Loucy (cell line): ENCODE results near the gene SLC6A6.

Experiments used
- H2AFZ ChIP-seq: fragments of 200-600 bp; sonication (generic); 2 replicates; pipeline ENCODE4 v1.6.0; 2016; ENCODE audit warnings: antibody characterized with exemption, mild to moderate bottlenecking, low read length, moderate library complexity
- H3F3A ChIP-seq: fragments of 200-600 bp; 2 replicates; pipeline ENCODE4 v1.6.0; 2016; ENCODE audit warnings: antibody characterized with exemption, low read depth, mild to moderate bottlenecking
- H3K27me3 ChIP-seq: fragments of 200-600 bp; sonication (generic); 2 replicates; pipeline ENCODE4 v1.6.1; 2014; ENCODE audit warnings: low read length, mild to moderate bottlenecking; ENCODE audit not compliant: insufficient read depth, poor library complexity, severe bottlenecking
- H3K36me3 ChIP-seq: fragments of 200-600 bp; sonication (generic); 2 replicates; pipeline ENCODE4 v1.6.1; 2016; ENCODE audit warnings: low read length; ENCODE audit not compliant: insufficient read depth
- H3K4me1 ChIP-seq: fragments of 200-600 bp; sonication (generic); 2 replicates; pipeline ENCODE4 v1.5.1; 2014; ENCODE audit warnings: low read length, mild to moderate bottlenecking; ENCODE audit not compliant: insufficient read depth, poor library complexity, severe bottlenecking
- H3K4me2 ChIP-seq: fragments of 200-600 bp; sonication (generic); 2 replicates; pipeline ENCODE4 v1.6.0; 2014; ENCODE audit warnings: antibody characterized with exemption, low read length, low read depth, mild to moderate bottlenecking; ENCODE audit not compliant: poor library complexity, severe bottlenecking
- H3K4me3 ChIP-seq: fragments of 200-600 bp; sonication (generic); 2 replicates; pipeline ENCODE4 v1.5.1; 2014; ENCODE audit warnings: low read length, mild to moderate bottlenecking, mixed read lengths; ENCODE audit not compliant: poor library complexity, severe bottlenecking
- H3K79me2 ChIP-seq: fragments of 200-600 bp; sonication (generic); 2 replicates; pipeline ENCODE4 v1.6.1; 2014; ENCODE audit warnings: low read length; ENCODE audit not compliant: insufficient read depth
- H3K9ac ChIP-seq: fragments of 200-600 bp; sonication (generic); 2 replicates; pipeline ENCODE4 v1.6.0; 2014; ENCODE audit warnings: mild to moderate bottlenecking, low read depth, low read length, moderate library complexity; ENCODE audit not compliant: poor library complexity, severe bottlenecking
- H3K9me2 ChIP-seq: fragments of 200-600 bp; sonication (generic); replicated peaks from 2 replicates; pipeline ENCODE4 v1.6.1; 2016; ENCODE audit warnings: low read depth, low read length, mixed read lengths
- H3K9me3 ChIP-seq: fragments of 200-600 bp; sonication (generic); 2 replicates; pipeline ENCODE4 v1.6.1; 2014; ENCODE audit warnings: mild to moderate bottlenecking, antibody characterized with exemption, low read length, low read depth; ENCODE audit not compliant: insufficient read depth
- H4K20me1 ChIP-seq: fragments of 200-600 bp; sonication (generic); 2 replicates; pipeline ENCODE4 v1.6.0; 2014; ENCODE audit warnings: antibody characterized with exemption, low read length, mild to moderate bottlenecking; ENCODE audit not compliant: insufficient read depth, poor library complexity, severe bottlenecking
- EZH2phosphoT487 ChIP-seq: fragments of 200-600 bp; IDR thresholded peaks from 2 replicates; pipeline ENCODE4 v1.6.1; 2018; ENCODE audit warnings: antibody characterized with exemption, mild to moderate bottlenecking, moderate library complexity, borderline replicate concordance
- TF ChIP-seq, protein P1 (sequence below): fragments of 200-600 bp; sonication (generic); conservative IDR thresholded peaks from 2 replicates; pipeline ENCODE4 v1.5.1; 2014; ENCODE audit warnings: mild to moderate bottlenecking, antibody characterized with exemption, low read length

SLC6A6 gene

DNA sequence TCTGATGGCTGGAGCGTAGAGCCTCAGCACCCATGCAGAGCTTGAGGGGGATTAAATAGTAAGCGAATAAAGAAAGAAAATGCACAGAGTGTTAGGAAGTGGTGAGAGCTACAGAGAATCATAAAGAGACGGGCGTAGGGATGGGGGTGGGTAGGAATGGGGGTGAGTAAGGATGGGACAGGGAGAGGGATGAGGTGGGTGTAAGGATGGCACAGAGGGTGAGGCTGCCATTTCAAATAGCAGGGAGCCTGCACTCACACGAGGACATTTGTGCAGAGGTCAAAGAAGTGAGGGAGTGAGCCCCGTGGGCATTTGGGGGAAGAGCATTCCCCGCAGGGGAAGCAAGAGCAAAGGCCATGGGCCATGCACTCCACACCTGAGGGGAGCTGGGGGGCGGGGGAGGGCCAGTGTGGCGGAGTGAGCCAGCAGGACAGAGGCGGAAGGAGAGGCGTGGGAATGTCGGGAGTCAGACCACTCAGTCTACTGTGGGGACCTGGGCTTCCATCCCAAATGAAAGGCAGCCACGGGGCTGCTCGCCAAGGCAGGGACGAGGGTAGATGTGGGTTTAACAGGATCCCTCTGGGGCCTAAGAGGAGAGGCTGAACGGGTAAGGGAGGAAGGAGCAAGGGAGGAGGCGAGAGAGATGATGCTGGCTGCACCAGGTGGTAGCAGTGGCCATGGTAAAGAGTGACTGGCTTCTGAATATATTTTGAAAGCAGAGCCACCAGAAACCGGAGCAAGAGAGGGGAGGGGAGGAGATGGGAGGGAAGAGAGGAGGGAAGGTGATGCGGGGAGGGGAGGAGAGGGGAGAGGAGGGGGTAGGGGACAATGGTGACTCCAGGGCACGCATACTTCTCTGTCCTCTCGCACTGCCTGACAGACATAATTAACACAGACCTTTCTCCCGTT, 35.2 kb upstream of the SLC6A6 start:
- Histone ChIP-seq H4K20me1 (no peaks in the 10 kb centered on the region), H3K9me2 (no peaks in the 10 kb centered on the region)

DNA sequence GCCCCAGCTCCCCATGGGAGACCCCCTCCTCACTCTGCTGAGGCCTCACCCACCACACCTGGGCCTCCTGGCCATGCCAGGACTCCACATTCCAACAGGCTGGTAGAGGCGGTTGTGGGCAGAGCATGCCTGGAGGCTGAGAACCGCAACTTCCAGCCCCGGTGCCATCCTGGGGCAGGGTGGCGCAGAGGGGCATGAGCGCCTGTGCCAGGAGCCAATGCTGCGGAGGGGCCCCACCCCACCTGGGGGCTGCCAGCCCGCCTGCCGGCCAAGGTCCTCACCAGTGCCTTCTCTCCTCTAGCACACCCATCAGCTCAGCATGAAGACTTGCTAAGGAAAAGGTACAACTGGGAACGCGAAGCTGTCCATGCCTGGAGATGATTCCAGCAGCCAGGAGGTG, 34.3 kb upstream of the SLC6A6 start:
- Histone ChIP-seq H3K4me2 (no peak overlapping the region), H3K9me3 (no peaks in the 10 kb centered on the region), H3F3A (no peaks in the 10 kb centered on the region), H3K9ac (no peak overlapping the region), H3K36me3 (no peaks in the 10 kb centered on the region), H4K20me1 (no peaks in the 10 kb centered on the region), H3K79me2 (no peaks in the 10 kb centered on the region), H3K27me3 (no peaks in the 10 kb centered on the region), H3K4me1 (no peaks in the 10 kb centered on the region), H2AFZ (no peak overlapping the region), H3K9me2 (no peaks in the 10 kb centered on the region), H3K4me3 (no peak overlapping the region)
- no peak for TF ChIP-seq EZH2phosphoT487
- TF ChIP-seq, protein P1, sequence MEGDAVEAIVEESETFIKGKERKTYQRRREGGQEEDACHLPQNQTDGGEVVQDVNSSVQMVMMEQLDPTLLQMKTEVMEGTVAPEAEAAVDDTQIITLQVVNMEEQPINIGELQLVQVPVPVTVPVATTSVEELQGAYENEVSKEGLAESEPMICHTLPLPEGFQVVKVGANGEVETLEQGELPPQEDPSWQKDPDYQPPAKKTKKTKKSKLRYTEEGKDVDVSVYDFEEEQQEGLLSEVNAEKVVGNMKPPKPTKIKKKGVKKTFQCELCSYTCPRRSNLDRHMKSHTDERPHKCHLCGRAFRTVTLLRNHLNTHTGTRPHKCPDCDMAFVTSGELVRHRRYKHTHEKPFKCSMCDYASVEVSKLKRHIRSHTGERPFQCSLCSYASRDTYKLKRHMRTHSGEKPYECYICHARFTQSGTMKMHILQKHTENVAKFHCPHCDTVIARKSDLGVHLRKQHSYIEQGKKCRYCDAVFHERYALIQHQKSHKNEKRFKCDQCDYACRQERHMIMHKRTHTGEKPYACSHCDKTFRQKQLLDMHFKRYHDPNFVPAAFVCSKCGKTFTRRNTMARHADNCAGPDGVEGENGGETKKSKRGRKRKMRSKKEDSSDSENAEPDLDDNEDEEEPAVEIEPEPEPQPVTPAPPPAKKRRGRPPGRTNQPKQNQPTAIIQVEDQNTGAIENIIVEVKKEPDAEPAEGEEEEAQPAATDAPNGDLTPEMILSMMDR = no peak

More for the DNA sequence above, 35.2 kb upstream of the SLC6A6 start:
- Histone ChIP-seq H3K4me3 (no peak overlapping the region), H3F3A (no peaks in the 10 kb centered on the region), H3K9ac (no peak overlapping the region), H3K4me2 (no peak overlapping the region), H3K9me3 (no peaks in the 10 kb centered on the region), H3K27me3 (no peaks in the 10 kb centered on the region), H3K4me1 (no peaks in the 10 kb centered on the region), H2AFZ (no peak overlapping the region), H3K79me2 (no peaks in the 10 kb centered on the region), H3K36me3 (no peaks in the 10 kb centered on the region)
- TF ChIP-seq EZH2phosphoT487 = no peak
- TF ChIP-seq, protein P1 = no peak

DNA sequence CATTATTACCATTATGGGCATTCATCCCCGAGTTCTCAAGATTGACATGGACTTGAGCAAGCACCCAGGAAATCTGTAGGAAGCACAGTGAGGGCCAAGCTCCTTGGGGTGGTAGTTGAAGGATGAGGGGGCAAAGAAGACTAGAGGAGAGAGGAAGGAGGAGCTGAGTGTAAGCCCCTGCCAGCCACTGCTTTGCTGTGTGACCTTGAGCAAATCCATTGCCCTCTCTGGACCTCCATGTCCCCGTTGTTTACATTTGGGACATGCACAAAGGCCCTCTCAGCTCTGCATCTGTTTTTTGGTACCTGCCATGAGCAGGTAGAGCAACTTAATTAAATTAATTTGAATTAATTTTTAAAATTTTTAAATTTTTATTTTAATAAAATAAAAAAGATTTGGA, 33.5 kb upstream of the SLC6A6 start:
- Histone ChIP-seq H3K36me3 (no peaks in the 10 kb centered on the region), H3F3A (no peaks in the 10 kb centered on the region), H3K4me2 (no peak overlapping the region), H3K79me2 (no peaks in the 10 kb centered on the region), H3K4me3 (no peak overlapping the region), H3K9me3 (no peaks in the 10 kb centered on the region), H4K20me1 (no peaks in the 10 kb centered on the region), H3K9me2 (no peaks in the 10 kb centered on the region), H3K4me1 (no peaks in the 10 kb centered on the region), H3K27me3 (no peaks in the 10 kb centered on the region), H3K9ac (no peak overlapping the region), H2AFZ (no peak overlapping the region)
- TF ChIP-seq, protein P1 = no peak
- no peak for TF ChIP-seq EZH2phosphoT487
